HG02840 (cell line): ENCODE results near the gene SCYL3.
A peak's percentile ranks its signal among the peaks of the same experiment; 100 is the strongest.

Experiments
- ATAC-seq: cut with Tn5 transposase; IDR thresholded peaks from one replicate; pipeline ENCODE4 v1.9.1; 2021; ENCODE audit warnings: mild to moderate bottlenecking, moderate library complexity, moderate number of reproducible peaks; ENCODE audit not compliant: unreplicated experiment, low FRiP score

Gene SCYL3

GRCh38 chr1:169901115-169901514 is 7.4 kb upstream of the SCYL3 start:
- ATAC-seq, result no peak

GRCh38 chr1:169900571-169900970 is 6.9 kb upstream of the SCYL3 start:
- ATAC-seq, result no peak

DNA sequence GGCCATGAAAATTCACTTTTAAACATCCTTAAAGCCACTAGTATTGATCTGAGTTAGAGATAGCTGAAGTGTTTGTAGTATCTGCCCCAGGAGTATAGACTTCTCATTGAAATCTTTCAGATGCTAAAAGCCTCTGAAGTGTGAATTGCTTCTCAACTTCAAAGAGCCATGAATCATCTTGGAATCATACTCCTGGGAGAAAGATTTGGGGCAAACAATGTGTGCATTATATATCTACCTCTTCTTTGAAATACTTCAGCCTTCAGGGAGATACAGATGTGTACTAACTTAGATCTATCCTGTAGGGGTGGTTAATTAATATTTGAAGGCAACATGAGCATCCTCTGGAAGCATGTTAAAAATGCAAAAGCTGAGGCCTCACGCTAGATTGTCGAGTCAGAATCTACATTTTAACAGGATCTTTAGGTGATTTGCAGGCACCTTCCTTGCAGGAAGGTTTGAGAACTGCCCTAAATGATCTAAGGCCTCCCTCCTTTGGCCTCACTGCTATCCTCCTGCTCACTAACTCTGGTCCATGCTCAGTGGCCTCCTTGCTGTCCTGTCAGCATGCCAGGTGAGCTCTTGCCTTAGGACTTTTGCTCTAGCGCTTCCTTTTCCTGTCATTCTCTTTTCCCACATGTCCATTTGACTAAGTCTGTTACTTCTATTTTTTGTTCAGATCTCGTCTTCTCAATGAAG is 6.0 kb upstream of the SCYL3 start:
- no peak for ATAC-seq

DNA sequence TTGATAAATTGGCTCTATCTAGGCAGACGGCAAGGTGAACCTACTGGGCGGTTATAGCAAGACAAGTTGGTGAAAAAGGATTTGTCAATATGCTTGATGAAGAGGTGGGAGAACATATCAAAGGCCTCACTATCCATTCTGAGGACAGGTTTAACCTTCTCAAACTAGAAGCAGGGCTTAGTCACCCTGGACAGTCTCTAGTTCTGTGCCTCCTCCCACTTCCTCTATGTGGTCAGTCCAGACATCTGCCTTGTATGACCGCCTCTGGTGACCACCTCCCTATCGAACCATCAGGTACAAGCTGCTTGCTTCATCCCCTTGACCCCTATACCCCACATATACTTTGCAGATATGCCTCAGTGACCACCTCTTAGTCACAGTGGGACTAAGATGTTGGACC is 2.3 kb upstream of the SCYL3 start:
- ATAC-seq, result no peak

GRCh38 chr1:169894424-169895145 is 889 bp upstream of the SCYL3 start:
- ATAC-seq, result no peak

DNA sequence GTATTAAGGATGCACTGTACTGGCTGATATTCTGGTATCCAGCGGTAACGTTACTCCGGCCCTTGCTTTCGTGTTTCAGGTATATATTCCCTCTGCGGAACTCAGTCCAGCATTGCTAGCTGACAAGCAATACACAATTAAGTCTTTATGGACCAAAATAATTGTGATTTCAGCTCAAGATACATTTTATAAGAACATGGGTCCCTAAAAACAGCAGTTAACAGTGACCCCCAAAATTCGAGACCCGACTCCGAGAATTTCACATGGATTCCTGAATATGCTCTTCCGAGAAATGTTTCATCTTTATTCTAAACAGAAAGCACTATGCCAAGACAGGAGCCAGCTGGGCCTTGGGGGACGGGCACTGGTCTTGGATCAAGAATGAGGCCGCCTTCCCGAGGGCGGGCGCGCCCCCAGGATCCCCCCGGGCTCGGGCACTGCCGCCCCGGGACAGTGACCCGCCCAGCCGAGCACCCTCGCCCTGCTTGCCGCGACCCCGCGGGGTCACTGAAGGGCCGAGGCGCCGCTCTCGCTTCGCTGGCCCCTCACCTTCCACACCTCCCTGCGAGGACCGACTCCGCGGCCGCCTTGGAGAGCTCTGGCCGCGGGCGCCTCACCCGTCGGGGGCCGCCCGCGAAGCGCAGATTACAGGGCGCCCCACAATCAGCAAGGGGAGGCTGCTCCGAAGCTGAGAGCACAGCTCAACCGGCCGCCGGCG is 610 bp downstream of the SCYL3 start:
- peak; percentile 11 for ATAC-seq

DNA sequence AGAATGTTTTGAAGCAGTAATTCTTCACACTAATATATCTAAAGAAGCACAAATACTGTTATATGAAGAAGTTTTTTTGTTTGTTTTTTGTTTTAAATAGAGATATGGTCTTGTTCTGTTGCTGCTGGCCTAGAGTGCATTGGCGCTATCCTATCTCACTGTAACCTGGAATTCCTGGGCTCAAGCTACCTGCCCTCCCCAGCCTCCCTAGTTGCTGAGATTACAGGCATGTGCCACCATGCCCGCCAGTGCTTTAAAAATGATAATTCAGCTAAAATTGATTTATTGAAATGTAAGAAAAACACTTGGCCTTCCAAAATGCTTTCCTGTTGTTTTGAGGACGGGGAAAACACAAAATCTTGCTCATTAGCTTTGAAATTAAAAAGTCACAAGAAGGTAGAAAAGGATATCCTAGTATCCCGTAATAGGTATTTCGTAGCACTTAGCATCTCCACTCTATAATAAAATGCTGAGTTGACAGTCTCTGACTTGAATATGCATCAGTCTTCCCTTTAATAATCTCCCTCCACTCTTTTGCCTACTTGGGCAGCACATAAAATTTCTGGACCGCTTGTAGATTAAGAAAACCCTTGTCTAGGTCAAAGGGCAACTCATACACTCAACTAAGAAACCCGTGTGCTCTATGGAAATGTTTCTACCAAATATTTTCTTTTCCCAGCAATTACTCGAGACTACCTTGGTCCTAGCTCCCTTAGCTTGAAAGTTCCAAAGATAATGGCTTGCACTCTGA is 1.3 kb downstream of the SCYL3 start:
- ATAC-seq, result no peak

- no peak for ATAC-seq
These were observed 2.2 kb downstream of the SCYL3 start for GRCh38 chr1:169891539-169891885.

- peak; percentile 23 for ATAC-seq
These were observed 2.7 kb downstream of the SCYL3 start for GRCh38 chr1:169890761-169891538.

GRCh38 chr1:169889871-169890270 is 3.8 kb downstream of the SCYL3 start:
- ATAC-seq, result no peak

DNA sequence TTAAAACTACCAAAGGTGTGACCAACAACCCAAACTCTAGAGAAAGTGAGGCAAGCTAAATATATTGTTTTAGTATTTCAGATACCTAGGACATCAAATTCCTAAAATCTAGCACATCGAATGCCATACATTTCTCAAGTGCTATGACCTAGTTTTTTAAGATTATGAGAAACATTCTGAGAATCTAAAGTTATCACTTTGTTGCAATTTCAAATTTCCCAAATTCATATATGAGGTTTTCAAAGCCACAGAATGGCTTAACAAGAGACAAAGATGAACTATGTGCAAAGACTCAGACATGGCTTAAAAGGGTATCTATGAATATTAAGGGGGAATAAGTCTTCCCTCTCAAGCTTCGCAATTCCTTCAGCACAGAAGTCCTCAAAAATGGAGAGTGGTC is 6.8 kb downstream of the SCYL3 start:
- no peak for ATAC-seq

DNA sequence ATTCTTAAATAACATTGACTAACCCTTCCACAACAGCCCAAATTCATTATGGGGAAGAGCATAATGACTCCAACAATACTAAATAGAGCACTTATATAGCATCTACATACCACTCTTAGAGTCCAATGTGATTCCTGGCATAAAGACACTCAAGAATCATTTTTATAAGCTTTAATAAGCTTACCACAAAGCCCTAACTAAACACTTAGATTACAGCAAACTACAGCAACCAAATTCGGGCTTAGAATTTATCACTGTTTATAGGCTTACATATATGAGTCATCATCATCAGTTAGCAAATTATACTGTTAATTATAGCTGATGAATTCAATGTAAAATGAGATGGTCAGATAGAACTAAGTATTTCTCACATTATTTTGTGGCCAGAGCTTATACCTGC is 7.3 kb downstream of the SCYL3 start:
- no peak for ATAC-seq

- no peak for ATAC-seq
These were observed 8.5 kb downstream of the SCYL3 start for GRCh38 chr1:169885207-169885606.

GRCh38 chr1:169884634-169885033 is 9.1 kb downstream of the SCYL3 start:
- ATAC-seq, result no peak

DNA sequence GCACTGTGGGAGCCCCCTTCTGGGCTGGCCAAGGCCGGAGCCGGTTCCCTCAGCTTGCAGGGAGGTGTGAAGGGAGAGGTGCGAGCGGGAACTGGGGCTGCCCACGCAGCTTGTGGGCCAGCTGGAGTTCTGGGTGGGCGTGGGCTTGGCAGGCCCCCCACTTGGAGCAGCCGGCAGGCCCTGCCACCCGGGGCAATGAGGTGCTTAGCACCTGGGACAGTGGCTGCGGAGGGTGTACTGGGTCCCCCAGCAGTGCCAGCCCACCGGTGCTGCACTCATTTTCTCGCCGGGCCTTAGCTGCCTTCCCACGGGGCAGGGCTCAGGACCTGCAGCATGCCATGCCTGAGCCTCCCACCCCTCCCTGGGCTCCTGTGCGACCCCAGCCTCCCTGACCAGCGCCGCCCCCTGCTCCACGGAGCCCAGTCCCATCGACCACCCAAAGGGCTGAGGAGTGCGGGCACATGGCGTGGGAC is 11.6 kb downstream of the SCYL3 start:
- no peak for ATAC-seq

DNA sequence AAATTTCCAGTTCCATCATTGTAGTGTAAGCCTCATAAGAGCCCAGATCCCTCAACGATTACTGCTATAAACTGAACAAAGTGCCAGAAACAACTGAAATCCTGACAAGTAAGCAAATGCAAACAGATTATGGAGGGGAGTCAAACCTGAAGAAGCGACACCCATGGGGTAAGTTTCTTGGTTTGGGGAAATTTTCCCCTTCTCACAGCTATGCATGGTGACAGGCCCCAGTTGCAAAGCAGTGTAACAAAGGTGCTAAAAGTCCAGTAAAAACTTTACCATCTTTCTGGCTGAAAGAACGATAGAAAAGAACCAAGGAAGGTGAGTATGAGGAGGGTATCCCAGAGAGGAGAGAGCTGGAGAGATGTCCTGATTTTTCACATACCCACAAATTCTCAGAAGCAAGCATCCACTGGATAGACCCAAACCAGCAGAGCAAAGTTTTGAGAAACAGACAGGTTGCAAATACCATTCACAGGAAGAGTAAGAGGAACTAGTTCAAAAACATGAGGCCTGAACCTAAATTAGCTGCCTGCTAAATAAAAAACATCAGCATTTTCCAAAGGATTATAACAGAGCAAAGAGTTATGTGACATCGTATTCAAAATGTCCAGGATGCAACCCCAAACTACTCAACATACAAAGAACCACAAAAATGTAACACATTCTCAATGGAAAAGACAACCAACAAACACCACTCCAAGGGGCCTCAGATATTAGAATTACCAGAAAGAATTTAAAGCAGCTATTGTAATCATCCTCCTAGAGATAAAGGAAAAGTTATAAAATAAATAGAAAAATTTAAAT is 14.5 kb downstream of the SCYL3 start:
- no peak for ATAC-seq

DNA sequence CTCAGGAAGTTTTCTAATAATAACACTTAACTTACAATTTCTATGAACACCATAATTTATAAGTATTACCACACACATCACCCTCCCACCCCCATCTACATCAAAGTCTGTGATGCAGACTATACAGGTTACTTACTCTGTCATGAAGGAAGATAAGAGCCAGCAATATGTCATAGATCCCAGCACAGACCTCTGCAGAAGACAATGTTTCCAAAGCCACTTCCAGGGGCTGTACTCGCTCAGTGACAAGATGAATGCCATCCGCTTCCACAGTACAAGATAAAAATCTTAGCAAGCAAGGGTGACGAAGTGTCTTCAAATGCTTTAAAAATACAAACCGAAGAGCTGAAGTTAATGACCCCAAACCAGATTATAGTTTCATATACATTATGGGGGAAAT is 15.2 kb downstream of the SCYL3 start:
- no peak for ATAC-seq

- ATAC-seq, result no peak
These were observed 15.8 kb downstream of the SCYL3 start for GRCh38 chr1:169877800-169878491.

DNA sequence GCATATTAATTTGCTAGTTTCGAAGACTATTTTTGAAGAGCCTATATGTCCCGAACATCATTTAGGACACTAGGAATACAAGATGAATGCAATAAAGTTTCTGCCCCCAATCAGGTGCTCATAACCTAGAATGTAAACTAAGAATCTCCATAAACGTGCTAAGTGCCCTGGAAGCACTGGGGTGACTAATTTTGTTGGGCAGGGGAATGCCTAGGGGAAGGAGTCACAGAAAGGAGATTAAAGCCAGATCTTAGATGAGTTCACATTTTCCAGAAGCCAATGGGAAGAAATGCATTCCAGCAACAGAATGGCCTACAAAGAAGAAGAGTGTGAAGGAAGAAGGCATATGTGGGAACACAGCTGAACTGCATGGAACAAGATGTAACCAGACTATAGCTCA is 19.5 kb downstream of the SCYL3 start:
- no peak for ATAC-seq
